Osteoblast (primary cell): Measurements from ENCODE around the gene SYNGR3. TPM values are rescaled to one million over a fixed set of nuclear protein-coding genes. Genes with fewer than 3 reads are reported as not detected.
"Not testable (repeated sequence)": the region's sequence is repeated elsewhere in the genome, so short reads cannot be mapped to it uniquely, and the experiment has no call there.

ENCODE experiments used
- DNase-seq: peaks from one replicate; pipeline ENCODE4 v3.0.0; 2011; ENCODE audit warnings: low spot score, mixed read lengths; ENCODE audit not compliant: insufficient read length; ENCODE audit errors: missing footprints
- H2AFZ ChIP-seq: 2 replicates; pipeline ENCODE4 v1.6.0; 2011; ENCODE audit warnings: mild to moderate bottlenecking, low read length
- H3K27ac ChIP-seq: 2 replicates; pipeline ENCODE4 v1.5.1; 2011; ENCODE audit warnings: mild to moderate bottlenecking, low read depth, low read length, moderate library complexity
- H3K27me3 ChIP-seq: 2 replicates; pipeline ENCODE4 v1.6.0; 2012; ENCODE audit warnings: mild to moderate bottlenecking, control low read depth, inconsistent platforms, low read length, moderate library complexity; ENCODE audit not compliant: insufficient read depth
- H3K36me3 ChIP-seq: 2 replicates; pipeline ENCODE4 v1.5.1; 2011; ENCODE audit warnings: mild to moderate bottlenecking, low read length, control low read depth, moderate library complexity; ENCODE audit not compliant: insufficient read depth
- H3K4me1 ChIP-seq: 2 replicates; pipeline ENCODE4 v1.5.1; 2011; ENCODE audit warnings: mild to moderate bottlenecking, low read length, control low read depth, moderate library complexity; ENCODE audit not compliant: insufficient read depth
- H3K4me2 ChIP-seq: 2 replicates; pipeline ENCODE4 v1.6.0; 2011; ENCODE audit warnings: mild to moderate bottlenecking, low read length; ENCODE audit not compliant: insufficient read depth
- H3K4me3 ChIP-seq: fragments of 200-600 bp; sonication (generic); 3 replicates; pipeline ENCODE4 v1.5.1; 2012; ENCODE audit warnings: mild to moderate bottlenecking, low read length, inconsistent platforms; ENCODE audit not compliant: insufficient read depth
- H3K79me2 ChIP-seq: 2 replicates; pipeline ENCODE4 v1.6.0; 2012; ENCODE audit warnings: mild to moderate bottlenecking, low read length, control low read depth, inconsistent platforms; ENCODE audit not compliant: insufficient read depth
- H3K9me3 ChIP-seq: 2 replicates; pipeline ENCODE4 v1.5.1; 2011; ENCODE audit warnings: low read depth, low read length, control low read depth
- H4K20me1 ChIP-seq: 2 replicates; pipeline ENCODE4 v1.6.0; 2012; ENCODE audit warnings: mild to moderate bottlenecking, low read length, control low read depth; ENCODE audit not compliant: insufficient read depth
- total RNA-seq: library from RNA; depleted of rRNA; stranded (reverse); fragments of >200 nt; gene quantifications from 2 replicates; pipeline ENCODE4 v1.2.3, GENCODE V29; 2012
- TF ChIP-seq, protein P1 (sequence below): IDR thresholded peaks from 2 replicates; pipeline ENCODE4 v1.5.1; 2011; ENCODE audit warnings: mild to moderate bottlenecking, low read depth, low read length, moderate library complexity; ENCODE audit errors: extremely low read depth

The SYNGR3 gene
- total RNA-seq, 1 donor: under 0.01 TPM

- Histone ChIP-seq H3K79me2 (peaks cover 23% of the 10 kb centered on the region), H3K4me3 (no peak overlapping the region), H3K4me1 (peaks cover 46% of the 10 kb centered on the region), H3K27ac (no peak overlapping the region), H3K4me2 (no peak overlapping the region), H2AFZ (no peak overlapping the region), H4K20me1 (peaks cover 16% of the 10 kb centered on the region), H3K27me3 (no peaks in the 10 kb centered on the region), H3K36me3 (peaks cover under 1% of the 10 kb centered on the region), H3K9me3 (no peaks in the 10 kb centered on the region)
- DNase-seq: no peak
- TF ChIP-seq, protein P1, sequence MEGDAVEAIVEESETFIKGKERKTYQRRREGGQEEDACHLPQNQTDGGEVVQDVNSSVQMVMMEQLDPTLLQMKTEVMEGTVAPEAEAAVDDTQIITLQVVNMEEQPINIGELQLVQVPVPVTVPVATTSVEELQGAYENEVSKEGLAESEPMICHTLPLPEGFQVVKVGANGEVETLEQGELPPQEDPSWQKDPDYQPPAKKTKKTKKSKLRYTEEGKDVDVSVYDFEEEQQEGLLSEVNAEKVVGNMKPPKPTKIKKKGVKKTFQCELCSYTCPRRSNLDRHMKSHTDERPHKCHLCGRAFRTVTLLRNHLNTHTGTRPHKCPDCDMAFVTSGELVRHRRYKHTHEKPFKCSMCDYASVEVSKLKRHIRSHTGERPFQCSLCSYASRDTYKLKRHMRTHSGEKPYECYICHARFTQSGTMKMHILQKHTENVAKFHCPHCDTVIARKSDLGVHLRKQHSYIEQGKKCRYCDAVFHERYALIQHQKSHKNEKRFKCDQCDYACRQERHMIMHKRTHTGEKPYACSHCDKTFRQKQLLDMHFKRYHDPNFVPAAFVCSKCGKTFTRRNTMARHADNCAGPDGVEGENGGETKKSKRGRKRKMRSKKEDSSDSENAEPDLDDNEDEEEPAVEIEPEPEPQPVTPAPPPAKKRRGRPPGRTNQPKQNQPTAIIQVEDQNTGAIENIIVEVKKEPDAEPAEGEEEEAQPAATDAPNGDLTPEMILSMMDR: no peak
These were observed 41.4 kb downstream of the SYNGR3 start for GRCh38 chr16:2031081-2031577.

DNA sequence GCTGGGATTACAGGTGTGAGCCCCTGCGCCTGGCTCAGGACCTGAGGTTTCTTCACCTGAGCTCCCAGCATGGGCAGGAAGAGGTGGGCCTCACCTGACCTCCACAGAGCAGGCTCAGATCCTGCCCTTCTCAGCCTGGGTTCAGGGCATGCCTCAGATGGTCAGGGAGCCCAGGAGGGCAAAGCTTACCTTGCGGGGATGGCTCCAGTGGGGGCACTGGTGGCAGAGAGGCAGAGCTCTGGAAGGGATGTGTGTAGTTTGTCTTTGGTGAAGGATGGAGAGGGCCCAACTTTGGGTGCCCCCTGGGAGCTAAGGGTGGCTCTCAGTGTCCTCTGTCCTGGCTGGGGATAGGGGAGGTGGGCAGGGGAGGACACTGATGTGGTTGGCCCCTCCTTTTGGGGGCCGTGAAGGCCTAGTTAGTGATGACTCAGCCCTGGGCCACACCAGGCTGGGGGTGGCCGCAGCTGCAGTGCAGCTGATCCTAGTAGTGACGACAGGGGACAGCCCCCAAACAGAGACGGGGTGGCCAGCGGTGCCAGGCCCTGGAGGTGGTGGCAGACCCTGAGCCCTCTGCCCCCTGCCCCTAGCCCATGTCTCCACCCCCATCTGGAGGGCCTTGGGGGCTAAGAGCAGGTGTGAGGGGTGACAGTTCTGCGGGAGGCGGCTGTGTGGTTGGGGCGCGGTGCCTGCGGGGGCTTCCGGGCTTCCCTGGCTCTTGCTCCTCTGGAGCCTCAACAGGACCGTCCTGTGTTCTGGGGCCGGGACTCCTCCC lies 42.7 kb downstream of the SYNGR3 start:
- Histone ChIP-seq H3K4me1 (peaks cover 48% of the 10 kb centered on the region), H2AFZ (no peak overlapping the region)
- peak; percentile 91 for DNase-seq

DNA sequence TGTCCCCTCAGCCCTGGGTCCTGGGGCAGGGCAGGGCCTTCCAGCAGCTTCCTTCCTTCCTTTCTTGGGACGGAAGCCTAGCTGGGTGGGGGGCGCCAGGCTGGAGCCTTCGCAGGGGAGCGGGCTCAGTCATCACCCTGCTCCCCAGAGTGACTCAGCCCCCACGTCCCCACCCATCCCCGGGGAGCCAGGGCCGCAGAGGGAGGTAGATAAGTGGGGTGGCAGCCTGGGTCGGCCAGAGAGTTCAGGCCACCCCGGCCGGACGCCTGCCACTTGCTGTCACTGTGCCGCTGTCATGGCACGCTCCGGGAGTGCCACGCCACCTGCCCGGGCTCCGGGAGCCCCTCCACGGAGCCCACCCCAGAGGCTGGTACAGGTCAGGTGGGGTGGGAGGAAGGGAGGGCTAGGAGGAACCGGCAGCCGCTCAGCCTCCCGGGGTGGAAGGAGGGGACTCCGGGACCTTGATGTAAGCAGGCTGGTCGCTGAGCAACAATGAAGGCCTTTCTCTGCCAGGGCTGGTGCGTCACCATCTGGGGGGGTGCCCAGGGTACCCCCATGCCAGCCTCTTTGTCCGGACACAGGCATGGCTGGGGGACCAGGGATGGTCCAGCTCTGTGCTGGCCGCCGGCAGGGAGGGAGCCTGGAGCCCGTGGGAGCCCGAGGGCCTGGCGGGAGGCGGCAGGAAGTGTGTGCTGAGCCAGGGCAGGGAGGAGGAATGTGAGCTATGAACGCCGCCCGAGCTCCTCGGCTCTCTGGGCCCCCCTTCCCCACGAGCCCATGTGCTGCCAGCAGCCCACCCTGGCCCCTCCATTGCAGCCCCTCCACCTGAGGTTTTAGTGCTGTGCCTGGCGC lies 43.5 kb downstream of the SYNGR3 start:
- DNase-seq: peak; percentile 98
- TF ChIP-seq, protein P1: no peak

More for the DNA sequence above, 42.7 kb downstream of the SYNGR3 start:
- Histone ChIP-seq H3K4me2 (peak overlapping the region; percentile 81), H3K9me3 (no peaks in the 10 kb centered on the region), H3K36me3 (peaks cover 14% of the 10 kb centered on the region), H3K79me2 (peaks cover 30% of the 10 kb centered on the region), H3K4me3 (peak overlapping the region; percentile 58), H3K27me3 (no peaks in the 10 kb centered on the region), H4K20me1 (peaks cover 14% of the 10 kb centered on the region), H3K27ac (peak overlapping the region; percentile 94)
- TF ChIP-seq, protein P1: no peak

DNA sequence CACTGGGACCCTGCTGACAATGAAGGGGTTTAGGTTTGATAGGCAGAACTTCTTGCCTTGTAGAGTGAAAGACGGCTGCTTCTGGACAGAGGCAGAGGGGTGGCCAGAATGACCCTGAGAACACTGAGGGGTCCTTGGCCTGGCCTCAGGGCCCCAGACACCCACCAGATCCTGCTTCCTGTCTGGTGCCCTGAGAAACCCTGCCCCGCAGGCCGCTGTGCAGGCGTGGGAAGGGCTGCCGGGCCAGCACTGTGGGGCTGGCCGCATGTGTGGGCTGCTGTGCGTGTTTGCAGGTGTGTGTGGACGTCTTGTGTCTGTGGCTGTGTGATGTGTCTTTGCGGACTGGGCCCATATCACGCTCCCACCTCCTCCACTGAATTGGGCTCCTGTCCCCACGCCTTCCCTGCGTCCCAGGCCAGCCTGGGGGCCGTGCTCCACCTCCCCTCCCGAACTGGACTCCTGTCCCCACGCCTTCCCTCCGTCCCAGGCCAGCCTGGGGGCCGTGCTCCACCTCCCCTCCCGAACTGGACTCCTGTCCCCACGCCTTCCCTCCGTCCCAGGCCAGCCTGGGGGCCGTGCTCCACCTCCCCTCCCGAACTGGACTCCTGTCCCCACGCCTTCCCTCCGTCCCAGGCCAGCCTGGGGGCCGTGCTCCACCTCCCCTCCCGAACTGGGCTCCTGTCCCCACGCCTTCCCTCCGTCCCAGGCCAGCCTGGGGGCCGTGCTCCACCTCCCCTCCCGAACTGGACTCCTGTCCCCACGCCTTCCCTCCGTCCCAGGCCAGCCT lies 44.3 kb downstream of the SYNGR3 start:
- peaks cover 20% of the 10 kb centered on the region for H3K36me3 ChIP-seq

More for the DNA sequence above, 43.5 kb downstream of the SYNGR3 start:
- Histone ChIP-seq H3K9me3 (no peaks in the 10 kb centered on the region), H4K20me1 (peaks cover 6% of the 10 kb centered on the region), H3K27ac (peak overlapping the region; percentile 94), H3K4me1 (peaks cover 40% of the 10 kb centered on the region), H3K36me3 (peaks cover 20% of the 10 kb centered on the region), H3K4me3 (peak overlapping the region; percentile 58), H3K4me2 (peak overlapping the region; percentile 81), H3K27me3 (no peaks in the 10 kb centered on the region), H3K79me2 (peaks cover 22% of the 10 kb centered on the region), H2AFZ (peak overlapping the region; percentile 60)

More for the DNA sequence above, 44.3 kb downstream of the SYNGR3 start:
- peak overlapping the region; percentile 58 for H3K4me3 ChIP-seq
- peak; percentile 90 for DNase-seq
- peaks cover 40% of the 10 kb centered on the region for H3K4me1 ChIP-seq
- peak overlapping the region; percentile 60 for H2AFZ ChIP-seq
- not testable (repeated sequence) for H3K9me3 ChIP-seq, H3K27me3 ChIP-seq, H4K20me1 ChIP-seq
- H3K4me2 ChIP-seq: peak overlapping the region; percentile 81
- H3K27ac ChIP-seq: peak overlapping the region; percentile 94
- peaks cover 19% of the 10 kb centered on the region for H3K79me2 ChIP-seq
